HepG2 (cell line): ENCODE measurements around the gene KLRD1. TPM values are rescaled to one million over a fixed set of nuclear protein-coding genes. Genes with fewer than 3 reads are reported as not detected.

ENCODE experiments used
- ATAC-seq: fragments of 200-7000 bp; cut with Tn5 transposase; 3 replicates; pipeline ENCODE4 v1.9.1; 2020; ENCODE audit warnings: mild to moderate bottlenecking, moderate library complexity
- BruUV-seq: library from RNA; stranded (reverse); fragments of 400-500 nt; replicated peaks from 2 replicates; lab custom pipeline; 2021; lab: Mats Ljungman, UMichigan
- CTCF ChIA-PET: fragments of 300-600 bp; formaldehyde crosslinking; extraction: SDS; loops from one replicate; lab custom pipeline; 2021; ENCODE audit warnings: low total read pairs, inconsistent platforms, low intra/inter-chr PET ratio; lab: Yijun Ruan, JAX
- POLR2A ChIA-PET: fragments of 350-600 bp; sonication (Branson Sonifier 250); formaldehyde crosslinking; loops from one replicate; lab custom pipeline; 2020; ENCODE audit warnings: antibody characterized with exemption, inconsistent platforms; lab: Yijun Ruan, JAX
- DNase-seq: peaks from one replicate; pipeline ENCODE4 v3.0.0-alpha.2; 2015; ENCODE audit warnings: low spot score
- FAIRE-seq: peaks from 3 replicates; lab custom pipeline; 2011; peaks lifted over from hg19 to GRCh38; lab: Jason Lieb, UNC
- H2AFZ ChIP-seq: one replicate; pipeline ENCODE4 v1.6.1; 2011; ENCODE audit warnings: low read length, inconsistent platforms
- H3K27ac ChIP-seq: fragments of 300-600 bp; 3 replicates; pipeline ENCODE4 v1.8.0; 2011; ENCODE audit warnings: mixed run types, mild to moderate bottlenecking, mixed read lengths, low read length, inconsistent platforms; ENCODE audit not compliant: insufficient read depth; ENCODE audit errors: extremely low read length
- H3K27me3 ChIP-seq, 2 experiments: fragments of 200-600 bp in 1 of 2; 2 replicates in 1 of 2; 3 replicates in 1 of 2; pipeline versions ENCODE4 v1.6.0 to v1.8.0; 2011; ENCODE audit warnings: low read length in 2 of 2, mild to moderate bottlenecking in 2 of 2, moderate library complexity in 2 of 2, inconsistent platforms in 1 of 2; ENCODE audit not compliant: insufficient read depth in 2 of 2, control insufficient read depth in 1 of 2
- H3K36me3 ChIP-seq, 2 experiments: fragments of 200-600 bp in 1 of 2; replicated peaks in 1 of 2; 2 replicates in 1 of 2; 3 replicates in 1 of 2; pipeline versions ENCODE4 v1.5.1 to v1.8.0; 2011; ENCODE audit warnings: low read length in 2 of 2, inconsistent platforms in 1 of 2; ENCODE audit not compliant: insufficient read depth in 2 of 2, control insufficient read depth in 1 of 2
- H3K4me1 ChIP-seq: 2 replicates; pipeline ENCODE4 v1.5.1; 2012; ENCODE audit warnings: low read length, inconsistent platforms; ENCODE audit not compliant: insufficient read depth
- H3K4me2 ChIP-seq: 2 replicates; pipeline ENCODE4 v1.6.0; 2011; ENCODE audit warnings: low read depth, low read length, inconsistent platforms
- H3K4me3 ChIP-seq, 3 experiments: fragments of 200-600 bp in 1 of 3; sonication (generic), shearing (Covaris generic) in 1 of 3; replicated peaks in 1 of 3; 2 replicates each; pipeline ENCODE4 v1.5.1; 2011 to 2016; ENCODE audit warnings: low read length in 3 of 3, inconsistent platforms in 2 of 3, low read depth in 2 of 3, mild to moderate bottlenecking in 2 of 3, control low read depth in 1 of 3, mixed read lengths in 1 of 3; ENCODE audit not compliant: insufficient read depth in 1 of 3
- H3K79me2 ChIP-seq: one replicate; pipeline ENCODE4 v1.6.1; 2011; ENCODE audit warnings: low read length, inconsistent platforms; ENCODE audit not compliant: insufficient read depth
- H3K9ac ChIP-seq: 2 replicates; pipeline ENCODE4 v1.6.0; 2011; ENCODE audit warnings: mild to moderate bottlenecking, low read depth, low read length, inconsistent platforms; ENCODE audit not compliant: insufficient read depth
- H3K9me3 ChIP-seq: 2 replicates; pipeline ENCODE4 v1.5.1; 2012; ENCODE audit warnings: mild to moderate bottlenecking, low read length
- H4K20me1 ChIP-seq: 2 replicates; pipeline ENCODE4 v1.6.0; 2011; ENCODE audit warnings: inconsistent platforms, mild to moderate bottlenecking, low read length, moderate library complexity; ENCODE audit not compliant: insufficient read depth
- ASH2L ChIP-seq: fragments of 300-600, 200-600 bp; sonication (generic); IDR thresholded peaks from 2 replicates; pipeline ENCODE4 v1.7.0; 2017; ENCODE audit warnings: low read depth, mild to moderate bottlenecking, moderate library complexity, mixed read lengths, low read length; ENCODE audit not compliant: insufficient read length
- CHCHD3 ChIP-seq: sonication (generic); formaldehyde crosslinking; IDR thresholded peaks from 2 replicates; pipeline ENCODE4 v1.8.0; 2022; ENCODE audit warnings: mild to moderate bottlenecking, missing genetic modification reagents, moderate library complexity
- EEA1 ChIP-seq: sonication (generic); formaldehyde crosslinking; IDR thresholded peaks from 2 replicates; pipeline ENCODE4 v1.5.1; 2020; ENCODE audit warnings: mild to moderate bottlenecking, missing genetic modification reagents, borderline replicate concordance
- GATAD2A ChIP-seq: IDR thresholded peaks from 2 replicates; pipeline ENCODE4 v1.6.1; 2016
- SIN3A ChIP-seq: IDR thresholded peaks from 2 replicates; pipeline ENCODE4 v1.6.1; 2011; ENCODE audit warnings: low read depth, mild to moderate bottlenecking, control low read depth, low read length, borderline replicate concordance
- ZBTB1 ChIP-seq: sonication (generic); formaldehyde crosslinking; IDR thresholded peaks from 2 replicates; pipeline ENCODE4 v1.4.0; 2020; ENCODE audit warnings: missing genetic modification reagents, borderline replicate concordance
- ZNF790 ChIP-seq: sonication (generic); formaldehyde crosslinking; IDR thresholded peaks from 2 replicates; pipeline ENCODE4 v1.8.0; 2022; ENCODE audit warnings: missing genetic modification reagents, mild to moderate bottlenecking, borderline replicate concordance
- WGBS: methylation state at CpG from one replicate; pipeline ENCODE4 v1.1.6; 2017; ENCODE audit warnings: low lambda C conversion rate; 5-methylcytosine and 5-hydroxymethylcytosine counted together
- in situ Hi-C: cut with HindIII; loops from 2 replicates; pipeline ENCODE4 v1.10.0; 2017; ENCODE audit warnings: low pct_unique_long_range_greater_than_20kb; ENCODE audit not compliant: extremely low pct_ligation_motif_present
- intact Hi-C: fragments of 100-400 bp; cut with micrococcal nuclease; formaldehyde crosslinking; loops from one replicate; pipeline ENCODE4 v1.10.0; 2022; ENCODE audit not compliant: unreplicated experiment
- polyA plus RNA-seq, 8 experiments: library from polyadenylated mRNA; depleted of rRNA in 3 of 8; stranded (reverse) in 7 of 8; unstranded in 1 of 8; fragments of >200 nt; fragmentation: Illumina TruSeq in 4 of 8; extraction: Trizol in 4 of 8; gene quantifications; 2 replicates each; pipeline versions ENCODE4 v1.2.1 to v1.2.3, GENCODE V29; 2011 to 2016; ENCODE audit warnings: low read depth in 4 of 8, missing spikeins in 1 of 8, mixed read lengths in 1 of 8; ENCODE audit not compliant: insufficient read depth in 1 of 8
- total RNA-seq, 5 experiments: library from RNA; depleted of rRNA; stranded (reverse); fragments of >200 nt; fragmentation: Illumina TruSeq; extraction: Trizol; gene quantifications; 2 replicates each; pipeline ENCODE4 v1.2.3, GENCODE V29; 2016; ENCODE audit warnings: low read depth in 1 of 5
- TF ChIP-seq, protein P1 (sequence below): IDR thresholded peaks from 2 replicates; pipeline ENCODE4 v1.6.1; 2016; ENCODE audit warnings: low read depth
- TF ChIP-seq, protein P2 (sequence below): sonication (generic); formaldehyde crosslinking; IDR thresholded peaks from 2 replicates; pipeline ENCODE4 v1.5.1; 2020; ENCODE audit warnings: missing genetic modification reagents, mild to moderate bottlenecking, borderline replicate concordance
- TF ChIP-seq, protein P3 (sequence below): sonication (generic); formaldehyde crosslinking; conservative IDR thresholded peaks from 2 replicates; pipeline ENCODE4 v1.8.1; 2023; ENCODE audit warnings: missing genetic modification reagents
- TF ChIP-seq, protein P4 (sequence below): sonication (generic); formaldehyde crosslinking; IDR thresholded peaks from 2 replicates; pipeline ENCODE4 v1.8.0; 2022; ENCODE audit warnings: low read depth, missing genetic modification reagents

KLRD1 gene
- total and polyA plus RNA-seq, 2 of the 13 experiments (the other 11 are each of a cell fraction or from before 2014, with no cell fraction given) = 0.01 TPM; not detected in 1

DNA sequence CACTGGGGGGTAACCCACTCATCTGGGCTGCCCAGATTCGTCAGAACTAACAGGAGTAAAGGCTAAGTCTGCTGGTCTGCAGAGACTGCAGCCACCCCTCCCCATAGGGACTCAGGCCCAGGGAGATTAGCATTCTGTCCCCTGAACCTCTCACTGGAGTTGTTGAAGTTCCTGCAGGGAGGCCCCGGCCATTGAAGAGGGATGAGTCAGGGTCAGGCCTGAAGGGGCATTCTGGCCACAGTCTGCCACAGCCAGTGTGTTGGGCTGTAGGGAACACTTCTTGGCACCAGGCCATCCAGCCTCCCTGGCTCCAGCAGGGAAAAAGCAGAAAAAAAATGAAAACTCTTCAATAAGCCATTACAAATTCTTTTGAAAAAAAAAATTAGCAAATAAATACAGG, 46.8 kb downstream of the KLRD1 start (continued):
- TF ChIP-seq, protein P1, sequence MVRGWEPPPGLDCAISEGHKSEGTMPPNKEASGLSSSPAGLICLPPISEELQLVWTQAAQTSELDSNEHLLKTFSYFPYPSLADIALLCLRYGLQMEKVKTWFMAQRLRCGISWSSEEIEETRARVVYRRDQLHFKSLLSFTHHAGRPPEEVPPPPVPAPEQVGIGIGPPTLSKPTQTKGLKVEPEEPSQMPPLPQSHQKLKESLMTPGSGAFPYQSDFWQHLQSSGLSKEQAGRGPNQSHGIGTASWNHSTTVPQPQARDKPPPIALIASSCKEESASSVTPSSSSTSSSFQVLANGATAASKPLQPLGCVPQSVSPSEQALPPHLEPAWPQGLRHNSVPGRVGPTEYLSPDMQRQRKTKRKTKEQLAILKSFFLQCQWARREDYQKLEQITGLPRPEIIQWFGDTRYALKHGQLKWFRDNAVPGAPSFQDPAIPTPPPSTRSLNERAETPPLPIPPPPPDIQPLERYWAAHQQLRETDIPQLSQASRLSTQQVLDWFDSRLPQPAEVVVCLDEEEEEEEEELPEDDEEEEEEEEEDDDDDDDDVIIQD = no peak
- no peak for TF ChIP-seq ASH2L
- no peak for TF ChIP-seq ZBTB1 (CRISPR knock-in tag)

DNA sequence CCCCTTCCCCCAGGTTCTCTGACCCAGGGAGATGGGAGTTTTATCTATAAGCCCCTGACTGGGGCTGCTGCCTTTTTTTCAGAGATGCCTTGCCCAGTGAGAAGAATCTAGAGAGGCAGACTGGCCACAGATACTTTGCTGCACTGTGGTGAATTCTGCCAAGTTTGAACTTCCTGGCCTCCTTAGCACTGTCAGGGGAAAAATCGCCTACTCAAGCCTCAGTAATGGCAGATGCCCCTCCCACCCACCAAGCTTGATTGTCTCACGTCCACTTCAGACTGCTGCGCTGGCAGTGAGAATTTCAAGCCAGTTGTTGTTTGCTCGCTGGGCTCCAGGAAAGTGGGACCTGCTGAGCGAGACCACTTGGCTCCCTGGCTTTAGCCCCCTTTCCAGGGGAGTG, 50.5 kb downstream of the KLRD1 start:
- Histone ChIP-seq H3K36me3 (no peaks in the 10 kb centered on the region), H3K4me2 (no peak overlapping the region), H3K4me1 (peaks cover 4% of the 10 kb centered on the region; the same call in 1 of the 2 replicates), H3K4me3 (no peak overlapping the region), H4K20me1 (no peaks in the 10 kb centered on the region), H3K9ac (no peak overlapping the region), H3K27ac (no peak overlapping the region), H2AFZ (no peak overlapping the region), H3K27me3 (no peaks in the 10 kb centered on the region; a peak in 1 of 5 replicates), H3K79me2 (no peaks in the 10 kb centered on the region), H3K9me3 (no peaks in the 10 kb centered on the region)
- no peak for TF ChIP-seq GATAD2A (CRISPR knock-in tag)
- TF ChIP-seq CHCHD3 (CRISPR knock-in tag) = no peak
- TF ChIP-seq ZNF790 (CRISPR knock-in tag) = no peak
- TF ChIP-seq SIN3A = no peak
- TF ChIP-seq, protein P2, sequence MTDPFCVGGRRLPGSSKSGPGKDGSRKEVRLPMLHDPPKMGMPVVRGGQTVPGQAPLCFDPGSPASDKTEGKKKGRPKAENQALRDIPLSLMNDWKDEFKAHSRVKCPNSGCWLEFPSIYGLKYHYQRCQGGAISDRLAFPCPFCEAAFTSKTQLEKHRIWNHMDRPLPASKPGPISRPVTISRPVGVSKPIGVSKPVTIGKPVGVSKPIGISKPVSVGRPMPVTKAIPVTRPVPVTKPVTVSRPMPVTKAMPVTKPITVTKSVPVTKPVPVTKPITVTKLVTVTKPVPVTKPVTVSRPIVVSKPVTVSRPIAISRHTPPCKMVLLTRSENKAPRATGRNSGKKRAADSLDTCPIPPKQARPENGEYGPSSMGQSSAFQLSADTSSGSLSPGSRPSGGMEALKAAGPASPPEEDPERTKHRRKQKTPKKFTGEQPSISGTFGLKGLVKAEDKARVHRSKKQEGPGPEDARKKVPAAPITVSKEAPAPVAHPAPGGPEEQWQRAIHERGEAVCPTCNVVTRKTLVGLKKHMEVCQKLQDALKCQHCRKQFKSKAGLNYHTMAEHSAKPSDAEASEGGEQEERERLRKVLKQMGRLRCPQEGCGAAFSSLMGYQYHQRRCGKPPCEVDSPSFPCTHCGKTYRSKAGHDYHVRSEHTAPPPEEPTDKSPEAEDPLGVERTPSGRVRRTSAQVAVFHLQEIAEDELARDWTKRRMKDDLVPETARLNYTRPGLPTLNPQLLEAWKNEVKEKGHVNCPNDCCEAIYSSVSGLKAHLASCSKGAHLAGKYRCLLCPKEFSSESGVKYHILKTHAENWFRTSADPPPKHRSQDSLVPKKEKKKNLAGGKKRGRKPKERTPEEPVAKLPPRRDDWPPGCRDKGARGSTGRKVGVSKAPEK (CRISPR knock-in tag) = no peak
- no peak for TF ChIP-seq EEA1 (CRISPR knock-in tag)
- TF ChIP-seq, protein P3, sequence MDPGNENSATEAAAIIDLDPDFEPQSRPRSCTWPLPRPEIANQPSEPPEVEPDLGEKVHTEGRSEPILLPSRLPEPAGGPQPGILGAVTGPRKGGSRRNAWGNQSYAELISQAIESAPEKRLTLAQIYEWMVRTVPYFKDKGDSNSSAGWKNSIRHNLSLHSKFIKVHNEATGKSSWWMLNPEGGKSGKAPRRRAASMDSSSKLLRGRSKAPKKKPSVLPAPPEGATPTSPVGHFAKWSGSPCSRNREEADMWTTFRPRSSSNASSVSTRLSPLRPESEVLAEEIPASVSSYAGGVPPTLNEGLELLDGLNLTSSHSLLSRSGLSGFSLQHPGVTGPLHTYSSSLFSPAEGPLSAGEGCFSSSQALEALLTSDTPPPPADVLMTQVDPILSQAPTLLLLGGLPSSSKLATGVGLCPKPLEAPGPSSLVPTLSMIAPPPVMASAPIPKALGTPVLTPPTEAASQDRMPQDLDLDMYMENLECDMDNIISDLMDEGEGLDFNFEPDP (CRISPR knock-in tag) = no peak
- TF ChIP-seq, protein P4, sequence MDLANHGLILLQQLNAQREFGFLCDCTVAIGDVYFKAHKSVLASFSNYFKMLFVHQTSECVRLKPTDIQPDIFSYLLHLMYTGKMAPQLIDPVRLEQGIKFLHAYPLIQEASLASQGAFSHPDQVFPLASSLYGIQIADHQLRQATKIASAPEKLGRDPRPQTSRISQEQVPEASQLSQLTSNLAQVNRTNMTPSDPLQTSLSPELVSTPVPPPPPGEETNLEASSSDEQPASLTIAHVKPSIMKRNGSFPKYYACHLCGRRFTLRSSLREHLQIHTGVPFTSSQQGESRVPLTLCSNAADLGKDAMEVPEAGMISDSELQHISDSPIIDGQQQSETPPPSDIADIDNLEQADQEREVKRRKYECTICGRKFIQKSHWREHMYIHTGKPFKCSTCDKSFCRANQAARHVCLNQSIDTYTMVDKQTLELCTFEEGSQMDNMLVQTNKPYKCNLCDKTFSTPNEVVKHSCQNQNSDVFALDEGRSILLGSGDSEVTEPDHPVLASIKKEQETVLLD (CRISPR knock-in tag) = no peak
- intact Hi-C loops = no loop called here
- DNase-seq = no peak
- no peak for FAIRE-seq
- CTCF ChIA-PET = no interaction called here
- no TSS peak for BruUV-seq
- POLR2A ChIA-PET = no interaction called here
- in situ Hi-C loops = no loop called here
- WGBS = 56% methylated on average over 4 of the region's 5 CpGs
- ATAC-seq = no peak
